Nephron (organoid): ENCODE measurements around the gene DLGAP1.
A peak's percentile ranks its signal among the peaks of the same experiment; 100 is the strongest.

Source experiments
- H3K27ac Mint-ChIP-seq, 3 experiments: 2 replicates each; pipeline ENCODE4 v1.8.0; 2020; ENCODE audit warnings: mixed read lengths in 3 of 3, mild to moderate bottlenecking in 2 of 3, moderate library complexity in 1 of 3
- H3K27me3 Mint-ChIP-seq: 2 replicates; pipeline ENCODE4 v1.8.0; 2021; ENCODE audit warnings: low read depth, mild to moderate bottlenecking, moderate library complexity, mixed read lengths
- H3K36me3 Mint-ChIP-seq: 2 replicates; pipeline ENCODE4 v1.8.0; 2020; ENCODE audit warnings: low read depth, mixed read lengths
- H3K4me1 Mint-ChIP-seq: 2 replicates; pipeline ENCODE4 v1.8.0; 2020; ENCODE audit warnings: mixed read lengths
- H3K4me3 Mint-ChIP-seq, 3 experiments: 2 replicates each; pipeline ENCODE4 v1.8.0; 2020; ENCODE audit warnings: mild to moderate bottlenecking in 3 of 3, mixed read lengths in 3 of 3, moderate library complexity in 2 of 3
- H3K9me3 Mint-ChIP-seq: 2 replicates; pipeline ENCODE4 v1.8.0; 2020; ENCODE audit warnings: mixed read lengths
- TF ChIP-seq, protein P1 (sequence below), 3 experiments: fragments of 200-600 bp; sonication (generic); IDR thresholded peaks; one replicate each; pipeline ENCODE4 v1.5.0; 2021; ENCODE audit warnings: antibody characterized with exemption in 3 of 3; ENCODE audit not compliant: unreplicated experiment in 3 of 3

The DLGAP1 gene

GRCh38 chr18:3572761-3573160, 882.3 kb downstream of the DLGAP1 start:
- no peak overlapping the region for H3K4me3 Mint-ChIP-seq

GRCh38 chr18:3566851-3567250, 888.3 kb downstream of the DLGAP1 start:
- H3K4me1 Mint-ChIP-seq: no peaks in the 10 kb centered on the region
- H3K4me3 Mint-ChIP-seq: no peak overlapping the region
- peaks cover 5% of the 10 kb centered on the region for H3K36me3 Mint-ChIP-seq
- no peak overlapping the region for H3K27ac Mint-ChIP-seq
- TF ChIP-seq, protein P1, sequence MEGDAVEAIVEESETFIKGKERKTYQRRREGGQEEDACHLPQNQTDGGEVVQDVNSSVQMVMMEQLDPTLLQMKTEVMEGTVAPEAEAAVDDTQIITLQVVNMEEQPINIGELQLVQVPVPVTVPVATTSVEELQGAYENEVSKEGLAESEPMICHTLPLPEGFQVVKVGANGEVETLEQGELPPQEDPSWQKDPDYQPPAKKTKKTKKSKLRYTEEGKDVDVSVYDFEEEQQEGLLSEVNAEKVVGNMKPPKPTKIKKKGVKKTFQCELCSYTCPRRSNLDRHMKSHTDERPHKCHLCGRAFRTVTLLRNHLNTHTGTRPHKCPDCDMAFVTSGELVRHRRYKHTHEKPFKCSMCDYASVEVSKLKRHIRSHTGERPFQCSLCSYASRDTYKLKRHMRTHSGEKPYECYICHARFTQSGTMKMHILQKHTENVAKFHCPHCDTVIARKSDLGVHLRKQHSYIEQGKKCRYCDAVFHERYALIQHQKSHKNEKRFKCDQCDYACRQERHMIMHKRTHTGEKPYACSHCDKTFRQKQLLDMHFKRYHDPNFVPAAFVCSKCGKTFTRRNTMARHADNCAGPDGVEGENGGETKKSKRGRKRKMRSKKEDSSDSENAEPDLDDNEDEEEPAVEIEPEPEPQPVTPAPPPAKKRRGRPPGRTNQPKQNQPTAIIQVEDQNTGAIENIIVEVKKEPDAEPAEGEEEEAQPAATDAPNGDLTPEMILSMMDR (IDR thresholded peaks at IDR 0.05; ENCODE audit: unreplicated experiment in 3 of 3): no peak
- no peaks in the 10 kb centered on the region for H3K27me3 Mint-ChIP-seq
- H3K9me3 Mint-ChIP-seq: peaks cover 5% of the 10 kb centered on the region

More at GRCh38 chr18:3572761-3573160, 882.3 kb downstream of the DLGAP1 start:
- Mint-ChIP-seq H3K9me3 (no peaks in the 10 kb centered on the region), H3K27ac (no peak overlapping the region), H3K36me3 (no peaks in the 10 kb centered on the region), H3K4me1 (no peaks in the 10 kb centered on the region), H3K27me3 (no peaks in the 10 kb centered on the region)
- TF ChIP-seq, protein P1 (IDR thresholded peaks at IDR 0.05; ENCODE audit: unreplicated experiment in 3 of 3): no peak

DNA sequence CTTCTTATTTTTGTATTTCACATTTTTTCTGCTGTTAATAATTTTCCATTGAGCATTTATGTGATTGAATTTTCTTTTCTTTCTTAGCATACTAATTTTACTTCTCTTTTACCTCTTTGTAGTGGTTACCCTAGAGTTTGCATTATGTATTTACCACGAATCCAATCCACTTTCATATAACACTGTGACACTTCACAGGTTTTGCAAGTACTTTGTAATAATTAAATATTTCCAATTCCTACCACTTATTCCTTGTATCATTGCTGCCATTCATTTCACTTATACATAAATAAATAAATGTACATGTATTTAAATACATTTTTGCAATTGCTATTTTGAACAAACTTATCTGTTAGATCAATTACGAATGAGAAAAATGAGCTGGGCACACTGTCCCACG, 894.4 kb downstream of the DLGAP1 start:
- H3K36me3 Mint-ChIP-seq: peaks cover 5% of the 10 kb centered on the region
- no peak overlapping the region for H3K27ac Mint-ChIP-seq
- no peak overlapping the region for H3K4me3 Mint-ChIP-seq
- peaks cover 4% of the 10 kb centered on the region for H3K27me3 Mint-ChIP-seq
- TF ChIP-seq, protein P1 (IDR thresholded peaks at IDR 0.05; ENCODE audit: unreplicated experiment in 3 of 3): no peak
- H3K4me1 Mint-ChIP-seq: no peaks in the 10 kb centered on the region
- H3K9me3 Mint-ChIP-seq: peaks cover 8% of the 10 kb centered on the region

- Mint-ChIP-seq H3K36me3 (no peaks in the 10 kb centered on the region), H3K4me3 (no peak overlapping the region), H3K9me3 (no peaks in the 10 kb centered on the region), H3K27me3 (peaks cover 8% of the 10 kb centered on the region), H3K4me1 (peaks cover 19% of the 10 kb centered on the region), H3K27ac (peak overlapping the region in 2 of 3 experiments; percentile 31 to 46)
- TF ChIP-seq, protein P1 (IDR thresholded peaks at IDR 0.05; ENCODE audit: unreplicated experiment in 3 of 3): no peak
Measured at GRCh38 chr18:3554811-3555427, 900.2 kb downstream of the DLGAP1 start.

- Mint-ChIP-seq H3K4me1 (peaks cover 19% of the 10 kb centered on the region), H3K9me3 (no peaks in the 10 kb centered on the region), H3K36me3 (no peaks in the 10 kb centered on the region), H3K4me3 (no peak overlapping the region), H3K27me3 (peaks cover 8% of the 10 kb centered on the region), H3K27ac (peak overlapping the region in 1 of 3 experiments; percentile 31)
- TF ChIP-seq, protein P1 (IDR thresholded peaks at IDR 0.05; ENCODE audit: unreplicated experiment in 3 of 3): no peak
Measured at GRCh38 chr18:3554091-3554601, 901.0 kb downstream of the DLGAP1 start.

- Mint-ChIP-seq H3K27ac (no peak overlapping the region), H3K4me1 (peaks cover 19% of the 10 kb centered on the region), H3K9me3 (no peaks in the 10 kb centered on the region), H3K36me3 (no peaks in the 10 kb centered on the region), H3K4me3 (no peak overlapping the region), H3K27me3 (peaks cover 8% of the 10 kb centered on the region)
- TF ChIP-seq, protein P1 (IDR thresholded peaks at IDR 0.05; ENCODE audit: unreplicated experiment in 3 of 3): no peak
Measured at GRCh38 chr18:3552305-3552704, 902.8 kb downstream of the DLGAP1 start.
